Prostate gland (tissue), 2 donors: ENCODE measurements around the gene MAFF.

ENCODE experiments used
- CTCF ChIP-seq, 4 experiments: fragments of 200-600 bp in 2 of 4; fragments of 450-650 bp in 2 of 4; sonication (generic) in 2 of 4; IDR thresholded peaks; 1 replicate in 3 of 4; 2 replicates in 1 of 4; pipeline ENCODE4 v1.5.1; 2016 to 2019; ENCODE audit warnings: antibody characterized with exemption in 4 of 4, mild to moderate bottlenecking in 2 of 4, moderate library complexity in 2 of 4
- POLR2A ChIP-seq: fragments of 450-650 bp; IDR thresholded peaks from one replicate; pipeline ENCODE4 v1.6.1; 2016; ENCODE audit warnings: antibody characterized with exemption, mild to moderate bottlenecking

GRCh38 chr22:38221908-38222796 is 20.4 kb downstream of the MAFF start:
- TF ChIP-seq CTCF (IDR thresholded peaks at IDR 0.05) (no peak), POLR2A (no peak)
